ENCODE measurements around the gene SLC41A3. TPM values are rescaled to one million over a fixed set of nuclear protein-coding genes. Genes with fewer than 3 reads are reported as not detected.

The SLC41A3 gene
- total and polyA plus RNA-seq, 2 of the 4 experiments (the other 2 are of a cell fraction) = 30.5 to 43.5 TPM

DNA sequence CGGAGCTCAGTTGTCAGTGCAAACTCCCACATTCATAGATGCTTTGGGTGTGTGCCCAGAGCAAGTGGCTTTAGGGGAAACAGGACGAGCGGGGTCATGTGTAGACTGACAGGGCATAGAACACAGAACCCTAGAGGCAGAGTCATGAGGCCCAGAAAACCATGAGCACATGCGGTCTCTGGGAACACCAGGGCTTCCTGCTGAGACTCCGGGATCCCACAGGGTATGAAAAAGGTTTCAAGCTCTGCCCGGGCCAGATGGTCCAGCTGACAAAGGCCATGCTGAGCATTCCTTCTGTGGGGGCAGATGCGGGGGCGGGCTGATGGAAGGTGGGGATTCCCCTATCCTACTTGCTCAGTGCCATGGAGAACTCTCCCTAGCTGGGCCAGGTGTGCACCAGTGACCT is 70.2 kb downstream of the SLC41A3 start:
- Histone ChIP-seq H3K4me1 (ENCODE audit: control insufficient read depth, insufficient read depth, low read length) (peaks cover 6% of the 10 kb centered on the region; the same call in 1 of the 2 replicates), H2BK5ac (ENCODE audit: low read depth, low read length, poor library complexity, severe bottlenecking) (no peak overlapping the region), H3K9me3 (ENCODE audit: control insufficient read depth, insufficient read depth, low read length) (no peaks in the 10 kb centered on the region), H3K27ac (ENCODE audit: insufficient read depth, low read length) (no peak overlapping the region), H3K4me3 (ENCODE audit: insufficient read depth, low read depth, low read length) (no peak overlapping the region), H3K27me3 (ENCODE audit: control insufficient read depth, insufficient read depth, low read length) (no peaks in the 10 kb centered on the region), H2BK15ac (ENCODE audit: low read depth, low read length) (no peak overlapping the region), H3K4ac (ENCODE audit: low read depth, low read length) (no peak overlapping the region), H3K79me1 (ENCODE audit: low read depth in 1 of 2, low read length in 2 of 2) (no peaks in the 10 kb centered on the region), H2AK9ac (replicated peaks; ENCODE audit: low read depth, low read length, poor library complexity) (no peak overlapping the region), H4K5ac (ENCODE audit: low read depth, low read length) (no peak overlapping the region), H3K56ac (ENCODE audit: extremely low read depth, insufficient read depth, low read length) (no peak overlapping the region), H3K4me2 (ENCODE audit: low read depth, low read length) (no peak overlapping the region), H4K91ac (ENCODE audit: insufficient read depth, low read depth, low read length) (no peak overlapping the region), H3K9ac (ENCODE audit: low read depth, low read length) (no peak overlapping the region), H3K14ac (replicated peaks; ENCODE audit: low read depth, low read length) (no peak overlapping the region), H2BK120ac (ENCODE audit: low read depth, low read length) (no peak overlapping the region), H3K23ac (ENCODE audit: low read depth, low read length) (no peak overlapping the region), H4K20me1 (ENCODE audit: insufficient read depth, low read length) (no peaks in the 10 kb centered on the region), H2AFZ (replicated peaks; ENCODE audit: low read length, poor library complexity) (no peak overlapping the region), H3K18ac (ENCODE audit: low read depth, low read length) (no peak overlapping the region), H3K36me3 (ENCODE audit: control insufficient read depth, insufficient read depth, low read length) (peaks cover 3% of the 10 kb centered on the region), H2AK5ac (ENCODE audit: low read depth, low read length) (no peak overlapping the region), H2BK20ac (ENCODE audit: low read depth, low read length) (no peak overlapping the region), H3K9me1 (ENCODE audit: insufficient read depth, low read length) (peaks cover 4% of the 10 kb centered on the region; the same call in 1 of the 2 replicates), H4K8ac (ENCODE audit: low read depth in 2 of 2, low read length in 2 of 2) (no peak overlapping the region)
- ChIA-PET CTCF (no interaction called here), POLR2A (ENCODE audit: unreplicated experiment) (no interaction called here)
- DNase-seq (no peak), ATAC-seq (ENCODE audit: low read depth) (peak; percentile 12; the same call in 1 of the 2 replicates)
- TF ChIP-seq CHD1 (IDR thresholded peaks at IDR 0.05; ENCODE audit: low read depth, low read length) = no peak
- TF ChIP-seq, protein P1, sequence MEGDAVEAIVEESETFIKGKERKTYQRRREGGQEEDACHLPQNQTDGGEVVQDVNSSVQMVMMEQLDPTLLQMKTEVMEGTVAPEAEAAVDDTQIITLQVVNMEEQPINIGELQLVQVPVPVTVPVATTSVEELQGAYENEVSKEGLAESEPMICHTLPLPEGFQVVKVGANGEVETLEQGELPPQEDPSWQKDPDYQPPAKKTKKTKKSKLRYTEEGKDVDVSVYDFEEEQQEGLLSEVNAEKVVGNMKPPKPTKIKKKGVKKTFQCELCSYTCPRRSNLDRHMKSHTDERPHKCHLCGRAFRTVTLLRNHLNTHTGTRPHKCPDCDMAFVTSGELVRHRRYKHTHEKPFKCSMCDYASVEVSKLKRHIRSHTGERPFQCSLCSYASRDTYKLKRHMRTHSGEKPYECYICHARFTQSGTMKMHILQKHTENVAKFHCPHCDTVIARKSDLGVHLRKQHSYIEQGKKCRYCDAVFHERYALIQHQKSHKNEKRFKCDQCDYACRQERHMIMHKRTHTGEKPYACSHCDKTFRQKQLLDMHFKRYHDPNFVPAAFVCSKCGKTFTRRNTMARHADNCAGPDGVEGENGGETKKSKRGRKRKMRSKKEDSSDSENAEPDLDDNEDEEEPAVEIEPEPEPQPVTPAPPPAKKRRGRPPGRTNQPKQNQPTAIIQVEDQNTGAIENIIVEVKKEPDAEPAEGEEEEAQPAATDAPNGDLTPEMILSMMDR (conservative IDR thresholded peaks at IDR 0.05; ENCODE audit: low read depth, low read length) = no peak
- no peak for TF ChIP-seq RAD21 (IDR thresholded peaks at IDR 0.05; ENCODE audit: low read length)
- TF ChIP-seq USF2 (IDR thresholded peaks at IDR 0.05; ENCODE audit: low read depth, low read length) = no peak
- TF ChIP-seq MAFK (IDR thresholded peaks at IDR 0.05; ENCODE audit: low read depth, low read length) = no peak
- no peak for TF ChIP-seq FOS (IDR thresholded peaks at IDR 0.05; ENCODE audit: low read depth, low read length)
- no peak for TF ChIP-seq RFX5 (IDR thresholded peaks at IDR 0.05; ENCODE audit: low read depth, low read length)
- no peak for TF ChIP-seq RCOR1 (IDR thresholded peaks at IDR 0.05; ENCODE audit: insufficient replicate concordance, low read length)
- TF ChIP-seq MAZ (IDR thresholded peaks at IDR 0.05; ENCODE audit: borderline replicate concordance, low read depth, low read length) = no peak
- TF ChIP-seq, protein P2, sequence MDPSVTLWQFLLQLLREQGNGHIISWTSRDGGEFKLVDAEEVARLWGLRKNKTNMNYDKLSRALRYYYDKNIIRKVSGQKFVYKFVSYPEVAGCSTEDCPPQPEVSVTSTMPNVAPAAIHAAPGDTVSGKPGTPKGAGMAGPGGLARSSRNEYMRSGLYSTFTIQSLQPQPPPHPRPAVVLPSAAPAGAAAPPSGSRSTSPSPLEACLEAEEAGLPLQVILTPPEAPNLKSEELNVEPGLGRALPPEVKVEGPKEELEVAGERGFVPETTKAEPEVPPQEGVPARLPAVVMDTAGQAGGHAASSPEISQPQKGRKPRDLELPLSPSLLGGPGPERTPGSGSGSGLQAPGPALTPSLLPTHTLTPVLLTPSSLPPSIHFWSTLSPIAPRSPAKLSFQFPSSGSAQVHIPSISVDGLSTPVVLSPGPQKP (IDR thresholded peaks at IDR 0.05; ENCODE audit: borderline replicate concordance, low read depth, low read length) = no peak
- no peak for TF ChIP-seq SMC3 (IDR thresholded peaks at IDR 0.05; ENCODE audit: low read depth, low read length)
- BruUV-seq (replicated peaks) = no TSS peak
- dilution Hi-C loops (cut with HindIII; ENCODE audit: low sequenced_read_pairs, unreplicated experiment) (no loop called here), intact Hi-C loops (cut with micrococcal nuclease) (no loop called here), in situ Hi-C loops (cut with MboI; ENCODE audit: low sequenced_read_pairs) (no loop called here)
- 83% methylated on average over 4 of the region's 8 CpGs; no CpG with 5 or more reads in 1 of the 2 experiments for WGBS, 2 experiments (ENCODE audit: extremely low coverage in 2 of 2, insufficient read length in 1 of 2)

Data from IMR-90 (cell line).